IMR-90 (cell line): ENCODE data around the gene DACT2. TPM values are rescaled to one million over a fixed set of nuclear protein-coding genes. Genes with fewer than 3 reads are reported as not detected.

Experiments
- ATAC-seq: fragments of 200-7000 bp; cut with Tn5 transposase; 2 replicates; pipeline ENCODE4 v1.9.1; 2020; ENCODE audit warnings: low read depth, mild to moderate bottlenecking, moderate library complexity
- BruUV-seq: library from RNA; stranded (reverse); fragments of 400-500 nt; replicated peaks from 2 replicates; lab custom pipeline; 2021; lab: Mats Ljungman, UMichigan
- CTCF ChIA-PET: fragments of 300-600 bp; formaldehyde crosslinking; extraction: SDS; loops from one replicate; lab custom pipeline; 2021; ENCODE audit warnings: antibody characterized with exemption; lab: Yijun Ruan, JAX
- POLR2A ChIA-PET: fragments of 300-600 bp; sonication (Branson Sonifier 250); formaldehyde crosslinking; loops from one replicate; lab custom pipeline; 2022; ENCODE audit warnings: antibody characterized with exemption; ENCODE audit not compliant: unreplicated experiment; lab: Charles Lee
- DNase-seq: peaks from one replicate; pipeline ENCODE4 v3.0.0; 2013
- H2AFZ ChIP-seq: replicated peaks from 2 replicates; pipeline ENCODE3; 2013; ENCODE audit warnings: low read length, mild to moderate bottlenecking; ENCODE audit not compliant: poor library complexity
- H2AK5ac ChIP-seq: 2 replicates; pipeline ENCODE4 v1.6.1; 2013; ENCODE audit warnings: low read depth, low read length, inconsistent platforms
- H2AK9ac ChIP-seq: replicated peaks from 2 replicates; pipeline ENCODE3; 2013; ENCODE audit warnings: mild to moderate bottlenecking, low read depth, low read length, moderate library complexity; ENCODE audit not compliant: poor library complexity
- H2BK120ac ChIP-seq: 2 replicates; pipeline ENCODE4 v1.6.1; 2013; ENCODE audit warnings: low read depth, low read length, inconsistent platforms
- H2BK15ac ChIP-seq: 3 replicates; pipeline ENCODE4 v1.6.1; 2013; ENCODE audit warnings: low read depth, low read length, inconsistent platforms
- H2BK20ac ChIP-seq: 2 replicates; pipeline ENCODE4 v1.6.1; 2013; ENCODE audit warnings: low read depth, mild to moderate bottlenecking, inconsistent platforms, low read length, moderate library complexity
- H2BK5ac ChIP-seq: 2 replicates; pipeline ENCODE4 v1.6.1; 2013; ENCODE audit warnings: mild to moderate bottlenecking, low read depth, low read length, inconsistent platforms; ENCODE audit not compliant: poor library complexity, severe bottlenecking
- H3K14ac ChIP-seq: replicated peaks from 2 replicates; pipeline ENCODE4 v1.6.1; 2013; ENCODE audit warnings: low read depth, low read length, inconsistent platforms
- H3K18ac ChIP-seq: 2 replicates; pipeline ENCODE4 v1.6.1; 2013; ENCODE audit warnings: low read depth, low read length, control low read depth
- H3K23ac ChIP-seq: 2 replicates; pipeline ENCODE4 v1.6.1; 2013; ENCODE audit warnings: low read depth, low read length, inconsistent platforms
- H3K27ac ChIP-seq: 2 replicates; pipeline ENCODE4 v1.5.1; 2013; ENCODE audit warnings: mild to moderate bottlenecking, control low read depth, low read length; ENCODE audit not compliant: insufficient read depth
- H3K27me3 ChIP-seq: 2 replicates; pipeline ENCODE4 v1.6.1; 2013; ENCODE audit warnings: low read length; ENCODE audit not compliant: control insufficient read depth, insufficient read depth
- H3K36me3 ChIP-seq: 2 replicates; pipeline ENCODE4 v1.6.1; 2013; ENCODE audit warnings: low read length, mixed read lengths; ENCODE audit not compliant: control insufficient read depth, insufficient read depth
- H3K4ac ChIP-seq: 2 replicates; pipeline ENCODE4 v1.6.1; 2013; ENCODE audit warnings: low read depth, low read length, inconsistent platforms
- H3K4me1 ChIP-seq: 2 replicates; pipeline ENCODE4 v1.6.1; 2013; ENCODE audit warnings: low read length, mixed read lengths; ENCODE audit not compliant: control insufficient read depth, insufficient read depth
- H3K4me2 ChIP-seq: 2 replicates; pipeline ENCODE4 v1.6.1; 2013; ENCODE audit warnings: low read depth, mild to moderate bottlenecking, control low read depth, low read length, moderate library complexity
- H3K4me3 ChIP-seq: 2 replicates; pipeline ENCODE4 v1.5.1; 2013; ENCODE audit warnings: low read depth, mild to moderate bottlenecking, control low read depth, low read length, moderate library complexity; ENCODE audit not compliant: insufficient read depth
- H3K56ac ChIP-seq: 2 replicates; pipeline ENCODE4 v1.6.1; 2013; ENCODE audit warnings: low read length, inconsistent platforms; ENCODE audit not compliant: insufficient read depth; ENCODE audit errors: extremely low read depth
- H3K79me1 ChIP-seq, 2 experiments: 2 replicates each; pipeline ENCODE4 v1.6.1; 2013; ENCODE audit warnings: low read length in 2 of 2, inconsistent platforms in 1 of 2, low read depth in 1 of 2
- H3K9ac ChIP-seq: 2 replicates; pipeline ENCODE4 v1.6.1; 2013; ENCODE audit warnings: low read depth, low read length, control low read depth
- H3K9me1 ChIP-seq: 2 replicates; pipeline ENCODE4 v1.6.1; 2013; ENCODE audit warnings: low read length, inconsistent platforms; ENCODE audit not compliant: insufficient read depth
- H3K9me3 ChIP-seq: 2 replicates; pipeline ENCODE4 v1.6.1; 2013; ENCODE audit warnings: low read length; ENCODE audit not compliant: control insufficient read depth, insufficient read depth
- H4K20me1 ChIP-seq: 2 replicates; pipeline ENCODE4 v1.6.1; 2013; ENCODE audit warnings: low read length, inconsistent platforms; ENCODE audit not compliant: insufficient read depth
- H4K5ac ChIP-seq: 2 replicates; pipeline ENCODE4 v1.6.1; 2013; ENCODE audit warnings: mild to moderate bottlenecking, low read depth, low read length, control low read depth
- H4K8ac ChIP-seq, 2 experiments: 2 replicates each; pipeline ENCODE4 v1.6.1; 2013; ENCODE audit warnings: low read depth in 2 of 2, low read length in 2 of 2, control low read depth in 1 of 2, inconsistent platforms in 1 of 2
- H4K91ac ChIP-seq: 2 replicates; pipeline ENCODE4 v1.6.1; 2013; ENCODE audit warnings: low read depth, low read length, inconsistent platforms; ENCODE audit not compliant: insufficient read depth
- BHLHE40 ChIP-seq: fragments of 150-350 bp; IDR thresholded peaks from 2 replicates; pipeline ENCODE4 v1.6.1; 2016; ENCODE audit warnings: mild to moderate bottlenecking, low read depth, low read length
- CEBPB ChIP-seq: IDR thresholded peaks from 2 replicates; pipeline ENCODE4 v1.6.1; 2012; ENCODE audit warnings: low read depth, low read length, improper control_type of control experiment
- CHD1 ChIP-seq: IDR thresholded peaks from 2 replicates; pipeline ENCODE4 v1.6.1; 2012; ENCODE audit warnings: low read depth, low read length, improper control_type of control experiment
- CTCF ChIP-seq: conservative IDR thresholded peaks from 2 replicates; pipeline ENCODE4 v1.5.1; 2012; ENCODE audit warnings: mild to moderate bottlenecking, low read depth, low read length, improper control_type of control experiment
- ELK1 ChIP-seq: fragments of 150-350 bp; IDR thresholded peaks from 2 replicates; pipeline ENCODE4 v1.6.1; 2016; ENCODE audit warnings: low read depth, mild to moderate bottlenecking, low read length, moderate library complexity, borderline replicate concordance
- FOS ChIP-seq: fragments of 150-350 bp; IDR thresholded peaks from 2 replicates; pipeline ENCODE4 v1.6.1; 2016; ENCODE audit warnings: low read depth, low read length
- MAFK ChIP-seq: IDR thresholded peaks from 2 replicates; pipeline ENCODE4 v1.6.1; 2012; ENCODE audit warnings: low read depth, low read length, improper control_type of control experiment
- MAZ ChIP-seq: IDR thresholded peaks from 2 replicates; pipeline ENCODE4 v1.6.1; 2012; ENCODE audit warnings: low read depth, mild to moderate bottlenecking, low read length, improper control_type of control experiment, moderate library complexity, borderline replicate concordance
- MXI1 ChIP-seq: IDR thresholded peaks from 2 replicates; pipeline ENCODE4 v1.6.1; 2012; ENCODE audit warnings: low read depth, mild to moderate bottlenecking, low read length, moderate library complexity, borderline replicate concordance
- NFE2L2 ChIP-seq: fragments of 150-350 bp; IDR thresholded peaks from 2 replicates; pipeline ENCODE4 v1.6.1; 2016; ENCODE audit warnings: low read depth, mild to moderate bottlenecking, low read length
- POLR2A ChIP-seq: IDR thresholded peaks from 2 replicates; pipeline ENCODE4 v1.6.1; 2012; ENCODE audit warnings: mild to moderate bottlenecking, low read depth, low read length
- RAD21 ChIP-seq: IDR thresholded peaks from 2 replicates; pipeline ENCODE4 v1.6.1; 2012; ENCODE audit warnings: low read length, improper control_type of control experiment
- RCOR1 ChIP-seq: IDR thresholded peaks from 2 replicates; pipeline ENCODE4 v1.6.1; 2012; ENCODE audit warnings: mild to moderate bottlenecking, low read length, improper control_type of control experiment; ENCODE audit not compliant: insufficient replicate concordance
- RFX5 ChIP-seq: IDR thresholded peaks from 2 replicates; pipeline ENCODE4 v1.8.0; 2012; ENCODE audit warnings: low read depth, mild to moderate bottlenecking, low read length, moderate library complexity
- SMC3 ChIP-seq: fragments of 150-350 bp; IDR thresholded peaks from 2 replicates; pipeline ENCODE4 v1.6.1; 2016; ENCODE audit warnings: low read depth, mild to moderate bottlenecking, antibody characterized with exemption, low read length, moderate library complexity
- USF2 ChIP-seq: fragments of 150-350 bp; IDR thresholded peaks from 2 replicates; pipeline ENCODE4 v1.6.1; 2017; ENCODE audit warnings: mild to moderate bottlenecking, antibody characterized with exemption, low read length, low read depth
- WGBS, 2 experiments: methylation state at CpG; one replicate each; pipeline versions ENCODE4 v1.1.5 to v1.1.7; 2013; ENCODE audit warnings: missing lambda C conversion rate in 2 of 2; ENCODE audit not compliant: insufficient read length in 1 of 2; ENCODE audit errors: extremely low coverage in 2 of 2; 5-methylcytosine and 5-hydroxymethylcytosine counted together
- dilution Hi-C: fragments of 300-500 bp; cut with HindIII; formaldehyde crosslinking; loops from one replicate; pipeline ENCODE4 v1.14.3; 2018; ENCODE audit warnings: low sequenced_read_pairs; ENCODE audit not compliant: unreplicated experiment
- in situ Hi-C: fragments of 300-500 bp; cut with MboI; formaldehyde crosslinking; loops from 3 replicates; pipeline ENCODE4 v1.14.3; 2019; ENCODE audit warnings: low sequenced_read_pairs, inconsistent platforms, mixed read lengths
- intact Hi-C: fragments of 100-400 bp; cut with micrococcal nuclease; formaldehyde crosslinking; loops from 2 replicates; pipeline ENCODE4 v1.10.0; 2022
- polyA plus RNA-seq, 3 experiments: library from polyadenylated mRNA; depleted of rRNA; stranded (reverse); fragments of >200 nt; gene quantifications; 2 replicates each; pipeline ENCODE4 v1.2.3, GENCODE V29; 2012; ENCODE audit warnings: low replicate concordance in 1 of 3
- total RNA-seq: library from RNA; depleted of rRNA; stranded (reverse); fragments of >200 nt; gene quantifications from 2 replicates; pipeline ENCODE4 v1.2.3, GENCODE V29; 2012

The DACT2 gene
- total and polyA plus RNA-seq, 2 of the 4 experiments (the other 2 are of a cell fraction): not detected

- H2AK9ac ChIP-seq: no peak overlapping the region
- no peak overlapping the region for H2BK20ac ChIP-seq
- H3K79me1 ChIP-seq: no peaks in the 10 kb centered on the region
- H4K20me1 ChIP-seq: no peaks in the 10 kb centered on the region
- H3K27me3 ChIP-seq: no peaks in the 10 kb centered on the region
- no peak overlapping the region for H4K5ac ChIP-seq
- no peaks in the 10 kb centered on the region for H3K9me1 ChIP-seq
- H2AK5ac ChIP-seq: no peak overlapping the region
- no peak overlapping the region for H3K56ac ChIP-seq
- WGBS, 2 experiments: 0% methylated on average over 1 of the region's 8 CpGs; no CpG with 5 or more reads in 1 of the 2 experiments
- no peak overlapping the region for H3K14ac ChIP-seq
- H3K27ac ChIP-seq: no peak overlapping the region
- H3K36me3 ChIP-seq: no peaks in the 10 kb centered on the region
- CTCF ChIA-PET: no interaction called here
- H3K23ac ChIP-seq: no peak overlapping the region
- ATAC-seq (no peak), DNase-seq (no peak)
- no peak overlapping the region for H2BK120ac ChIP-seq
- intact Hi-C loops: no loop called here
- no peak overlapping the region for H3K4me2 ChIP-seq
- peaks cover 45% of the 10 kb centered on the region for H3K9me3 ChIP-seq
- POLR2A ChIA-PET: no interaction called here
- in situ Hi-C loops: no loop called here
- H3K4ac ChIP-seq: no peak overlapping the region
- TF ChIP-seq CTCF (no peak), RCOR1 (no peak), POLR2A (no peak), SMC3 (no peak), CHD1 (no peak), NFE2L2 (no peak), CEBPB (no peak), USF2 (no peak), ELK1 (no peak), MAZ (no peak), RFX5 (no peak), BHLHE40 (no peak), FOS (no peak), MXI1 (no peak), RAD21 (no peak), MAFK (no peak)
- dilution Hi-C loops: no loop called here
- no peak overlapping the region for H3K4me3 ChIP-seq
- H2BK15ac ChIP-seq: no peak overlapping the region
- no peak overlapping the region for H2AFZ ChIP-seq
- H3K9ac ChIP-seq: no peak overlapping the region
- no peaks in the 10 kb centered on the region for H3K4me1 ChIP-seq
- H4K91ac ChIP-seq: no peak overlapping the region
- no TSS peak for BruUV-seq
- no peak overlapping the region for H2BK5ac ChIP-seq
- no peak overlapping the region for H4K8ac ChIP-seq
- no peak overlapping the region for H3K18ac ChIP-seq
Observed at GRCh38 chr6:168348186-168348585, 28.6 kb upstream of the DACT2 start.
